ENCODE measurements around the gene FANK1. TPM values are rescaled to one million over a fixed set of nuclear protein-coding genes. Genes with fewer than 3 reads are reported as not detected.
"Not testable (repeated sequence)": the region's sequence is repeated elsewhere in the genome, so short reads cannot be mapped to it uniquely, and the experiment has no call there.

Gene FANK1
- polyA plus RNA-seq, 2 of the 4 experiments (the other 2 are of a cell fraction) = 4.1 to 5.3 TPM

- POLR2A ChIA-PET; FAIRE-seq; H3K4me3 ChIP-seq; H3K9me3 ChIP-seq; DNase-seq (ENCODE audit: low read depth in 1 of 2, low spot score in 1 of 2); ATAC-seq; H3K4me1 ChIP-seq; CTCF ChIA-PET: not testable (repeated sequence)
- H3K27ac ChIP-seq = 0 out of 6 replicates have a peak overlapping the region, but pooled peaks of 1 of the 2 experiments have one; percentile 18
- WGBS (ENCODE audit: missing lambda C conversion rate) = 92% methylated on average over 2 of the region's 2 CpGs
- 0 out of 3 replicates have a peak overlapping the region, but pooled peaks have one; percentile 30 for H3K4me2 ChIP-seq
- peak; percentile 43 for TF ChIP-seq MAFK (IDR thresholded peaks at IDR 0.05; ENCODE audit: partially characterized antibody)
These were observed 25.4 kb downstream of the FANK1 start for GRCh38 chr10:125921643-125922306.

- ChIA-PET POLR2A (no interaction called here), CTCF (interaction anchor here (0.6 to 2.2 kb wide), 3 partner anchors 11 to 467 kb away, joined by 3 to 5 read pairs (median 3); no protein-coding TSS in a partner anchor)
- 59% methylated on average over 5 of the region's 5 CpGs for WGBS (ENCODE audit: missing lambda C conversion rate)
These were observed 29.0 kb downstream of the FANK1 start for GRCh38 chr10:125925262-125925834.

DNA sequence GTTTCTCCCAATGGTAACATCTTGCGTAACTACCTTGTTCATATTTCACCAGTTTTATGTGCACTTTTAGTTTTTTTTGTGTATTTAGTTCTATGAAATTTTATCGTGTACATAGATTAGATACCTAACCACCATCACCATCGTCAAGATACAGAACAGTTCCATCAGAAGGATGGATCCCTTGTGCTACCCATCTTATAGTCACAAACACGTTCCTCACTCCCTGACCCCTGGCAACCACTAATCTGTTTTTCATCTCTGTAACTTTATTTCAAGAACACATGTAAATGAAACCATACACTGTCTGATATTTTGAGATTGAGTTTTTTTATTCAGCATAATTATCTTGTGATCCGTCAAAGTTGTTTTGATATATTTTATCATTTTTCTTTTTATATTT is 29.9 kb downstream of the FANK1 start:
- ChIA-PET POLR2A (no interaction called here), CTCF (no interaction called here)
- Histone ChIP-seq H3K9me3 (no peaks in the 10 kb centered on the region), H3K27ac (no peak overlapping the region), H3K4me1 (peaks cover 3% of the 10 kb centered on the region; the same call in 1 of the 3 replicates), H3K4me2 (no peak overlapping the region), H3K4me3 (no peak overlapping the region)
- WGBS (ENCODE audit: missing lambda C conversion rate) = 38% methylated on average over 5 of the region's 5 CpGs
- ATAC-seq (no peak), DNase-seq (ENCODE audit: low read depth in 1 of 2, low spot score in 1 of 2) (no peak), FAIRE-seq (no peak)
- TF ChIP-seq BHLHE40 (IDR thresholded peaks at IDR 0.05; ENCODE audit: low read depth, low read length) (no peak), RFX5 (IDR thresholded peaks at IDR 0.05) (no peak)

More at GRCh38 chr10:125925262-125925834, 29.0 kb downstream of the FANK1 start:
- no peak overlapping the region for H3K27ac ChIP-seq
- DNase-seq (ENCODE audit: low read depth in 1 of 2, low spot score in 1 of 2) (no peak), FAIRE-seq (no peak), ATAC-seq (no peak)
- H3K4me1 ChIP-seq = peaks cover 3% of the 10 kb centered on the region; the same call in 1 of the 3 replicates
- H3K4me3 ChIP-seq = no peak overlapping the region
- no peak overlapping the region for H3K4me2 ChIP-seq
- H3K9me3 ChIP-seq = no peaks in the 10 kb centered on the region
- TF ChIP-seq NPAS2 (CRISPR knock-in tag; IDR thresholded peaks at IDR 0.05; ENCODE audit: borderline replicate concordance) (no peak), RNF2 (IDR thresholded peaks at IDR 0.05; ENCODE audit: borderline replicate concordance, low read depth) (no peak), TP53 (CRISPR knock-in tag; IDR thresholded peaks at IDR 0.05) (no peak)

- POLR2A ChIA-PET; FAIRE-seq; DNase-seq (ENCODE audit: low read depth in 1 of 2, low spot score in 1 of 2); ATAC-seq; H3K4me1 ChIP-seq; H3K27ac ChIP-seq; H3K4me3 ChIP-seq; H3K4me2 ChIP-seq; H3K9me3 ChIP-seq: not testable (repeated sequence)
- WGBS (ENCODE audit: missing lambda C conversion rate) = 83% methylated on average over 5 of the region's 5 CpGs
- CTCF ChIA-PET = interaction anchor here (0.7 to 1.2 kb wide), 2 partner anchors 83 to 460 kb away, joined by 4 read pairs; no protein-coding TSS in a partner anchor
These were observed 30.9 kb downstream of the FANK1 start for GRCh38 chr10:125927265-125927664.

DNA sequence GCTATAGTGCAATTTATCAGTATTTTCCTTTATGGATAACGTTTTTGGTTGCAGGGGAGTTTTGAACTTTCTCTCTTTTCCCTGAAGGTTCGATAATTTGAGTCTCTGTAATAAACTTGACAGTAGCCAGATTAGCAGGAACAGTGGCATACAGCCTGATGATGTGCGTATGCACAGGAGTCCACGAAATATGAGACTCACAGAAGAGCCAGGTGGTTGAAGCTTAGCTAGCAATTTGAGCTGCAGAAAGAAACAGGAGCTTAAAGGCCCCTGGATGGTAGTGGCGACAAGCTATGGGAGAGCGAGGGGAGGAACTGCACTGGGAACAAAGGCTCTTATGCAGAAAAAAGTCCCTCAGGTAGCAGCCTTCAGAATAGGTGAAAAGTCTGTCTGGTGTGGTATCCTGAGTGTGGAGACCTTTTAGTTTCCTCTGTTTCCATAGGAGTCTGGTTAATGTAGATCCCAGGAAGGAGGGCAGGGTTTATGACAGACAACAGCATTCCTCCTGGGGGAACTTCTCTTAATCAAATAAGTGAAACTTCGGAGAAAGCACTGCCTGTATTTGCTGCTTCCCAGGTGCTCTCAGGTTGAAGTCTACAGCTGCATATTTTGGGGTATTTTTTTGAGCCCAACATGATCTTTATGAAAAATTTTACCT is 32.7 kb downstream of the FANK1 start:
- no peak for FAIRE-seq
- POLR2A ChIA-PET = no interaction called here
- no peak for ATAC-seq
- CTCF ChIA-PET = interaction anchor here (1.1 kb wide), 1 partner anchor 54 kb away, joined by 3 read pairs; no protein-coding TSS in a partner anchor
- 70% methylated on average over 7 of the region's 7 CpGs for WGBS (ENCODE audit: missing lambda C conversion rate)
- no peaks in the 10 kb centered on the region for H3K4me1 ChIP-seq
- H3K4me2 ChIP-seq = no peak overlapping the region
- no peak for DNase-seq (ENCODE audit: low read depth in 1 of 2, low spot score in 1 of 2)
- no peak overlapping the region for H3K4me3 ChIP-seq
- no peaks in the 10 kb centered on the region for H3K9me3 ChIP-seq
- H3K27ac ChIP-seq = no peak overlapping the region
- TF ChIP-seq ZFP36 (IDR thresholded peaks at IDR 0.05; ENCODE audit: borderline replicate concordance, partially characterized antibody) (no peak), POLR2AphosphoS2 (conservative IDR thresholded peaks at IDR 0.05; ENCODE audit: low read length) (no peak), NFE2L2 (conservative IDR thresholded peaks at IDR 0.05; ENCODE audit: low read length) (no peak), GATA3 (IDR thresholded peaks at IDR 0.05; ENCODE audit: borderline replicate concordance) (no peak), NR3C1 (IDR thresholded peaks at IDR 0.05) (no peak), ZNF302 (CRISPR knock-in tag; IDR thresholded peaks at IDR 0.05) (no peak), ESRRA (IDR thresholded peaks at IDR 0.05; ENCODE audit: borderline replicate concordance, low read length) (no peak), CHD4 (IDR thresholded peaks at IDR 0.05; ENCODE audit: borderline replicate concordance) (no peak), SREBF2 (IDR thresholded peaks at IDR 0.05) (no peak), PHF8 (IDR thresholded peaks at IDR 0.05; ENCODE audit: borderline replicate concordance, low read depth) (no peak), RFX5 (IDR thresholded peaks at IDR 0.05) (no peak), EHF (CRISPR knock-in tag; IDR thresholded peaks at IDR 0.05) (no peak), KDM1A (IDR thresholded peaks at IDR 0.05; ENCODE audit: low read depth) (no peak), FOXS1 (CRISPR knock-in tag; IDR thresholded peaks at IDR 0.05) (no peak), E2F6 (IDR thresholded peaks at IDR 0.05; ENCODE audit: borderline replicate concordance, low read depth) (no peak), CBX8 (IDR thresholded peaks at IDR 0.05) (no peak)
